COLO829 (cell line): ENCODE data around the gene WNT7A.

Experiments used
- DNase-seq: peaks from one replicate; pipeline ENCODE4 v3.0.0; 2012; ENCODE audit warnings: low spot score

WNT7A gene

DNA sequence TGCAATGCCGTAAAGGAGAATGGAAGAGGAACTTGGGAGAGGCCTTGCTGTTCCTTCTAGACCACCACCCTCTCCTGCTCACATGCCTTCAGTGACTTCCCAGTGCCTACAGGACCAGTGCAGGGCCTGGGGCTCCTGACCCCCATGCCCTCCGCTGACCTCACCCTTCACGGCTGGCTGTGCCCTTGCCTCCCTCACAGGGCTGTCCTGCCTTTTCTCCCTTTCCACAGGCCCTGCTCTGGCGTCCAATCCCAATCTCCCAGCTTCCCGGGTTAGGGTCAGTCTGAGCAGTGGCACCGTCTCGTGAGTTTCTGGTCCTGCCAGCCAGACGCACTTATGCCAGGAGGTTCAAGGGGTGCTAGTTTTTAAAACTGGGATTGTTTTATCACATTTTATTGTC, 110.4 kb downstream of the WNT7A start:
- no peak for DNase-seq

DNA sequence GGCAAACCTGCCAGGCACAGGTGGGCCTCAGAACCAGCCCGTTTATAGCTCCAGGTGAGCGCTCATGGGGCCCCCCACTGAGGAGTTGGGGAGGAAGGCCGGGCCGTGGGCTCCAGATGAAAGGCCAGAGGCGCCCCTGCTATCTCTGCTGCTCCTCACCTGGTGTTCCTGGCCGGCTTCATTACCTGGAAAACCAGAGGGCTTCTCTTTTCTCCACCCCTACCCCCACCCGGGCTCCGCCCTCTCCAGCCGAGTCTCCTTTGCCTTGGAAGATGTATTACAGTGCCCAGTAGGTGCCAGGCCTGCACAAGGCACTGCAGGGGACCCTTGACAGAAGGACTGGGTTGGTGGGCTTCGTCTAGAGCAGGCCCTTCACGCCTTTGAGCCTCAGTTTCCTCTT, 111.4 kb downstream of the WNT7A start:
- DNase-seq, result no peak

DNA sequence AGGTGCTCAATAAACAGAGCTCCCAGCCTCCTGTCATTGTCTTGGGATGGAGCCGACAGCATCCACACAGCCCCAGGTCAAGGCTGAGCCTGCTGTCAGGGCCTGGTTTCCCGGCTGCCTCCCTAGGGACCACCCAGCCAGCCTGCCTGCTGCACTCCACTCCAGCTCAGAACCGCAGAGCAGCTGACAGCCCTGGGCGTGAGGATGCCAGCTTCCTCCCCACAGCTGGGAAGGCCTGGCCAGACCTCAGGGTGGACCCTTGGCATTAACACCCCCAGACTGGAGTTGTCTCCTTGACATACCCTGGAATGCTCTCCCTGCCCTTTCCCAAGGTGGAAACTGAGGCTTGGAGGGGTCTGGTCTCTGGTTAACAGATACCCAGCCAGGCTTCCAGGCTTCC, 112.0 kb downstream of the WNT7A start:
- no peak for DNase-seq

DNA sequence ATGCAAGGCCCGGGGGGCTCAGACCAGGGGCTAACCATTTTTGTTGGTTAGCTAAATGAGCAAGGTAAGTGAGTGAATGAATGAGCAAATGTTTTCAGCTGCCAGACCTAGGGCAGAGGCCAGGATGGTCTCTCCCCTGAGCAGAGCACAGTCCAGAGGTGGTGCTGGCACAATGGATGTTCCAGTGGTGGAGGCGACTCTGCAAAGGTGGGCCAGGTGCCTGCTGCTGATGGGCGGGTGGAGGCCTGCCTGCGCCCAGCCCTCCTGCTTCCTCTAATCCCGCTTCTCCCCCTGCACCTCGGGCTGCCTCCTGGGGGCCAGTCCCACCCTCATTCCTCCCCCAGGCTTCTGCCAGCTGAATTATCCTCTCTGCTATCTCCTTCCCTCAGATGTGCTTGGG, 112.8 kb downstream of the WNT7A start:
- no peak for DNase-seq
